ENCODE data around the gene GRM3.

DNA sequence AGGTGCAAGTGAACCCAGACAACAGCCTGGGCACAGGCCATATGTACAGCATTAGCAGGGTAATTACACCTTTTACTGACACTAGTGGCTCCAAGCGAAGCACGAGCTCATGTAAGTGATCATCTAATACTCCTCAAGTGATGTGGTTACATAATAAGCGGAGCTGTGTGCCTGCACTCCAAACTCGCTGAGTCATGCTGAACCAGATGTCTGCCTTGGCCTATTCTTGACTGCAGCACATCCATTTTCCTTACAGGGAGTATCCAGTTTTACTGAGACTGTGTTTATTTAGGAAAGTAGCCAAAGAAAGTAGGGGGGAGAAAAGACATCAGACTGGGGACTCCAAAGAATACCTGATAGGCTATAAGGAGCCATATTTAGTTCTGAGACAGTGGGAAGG lies 90.1 kb downstream of the GRM3 start:
- TF ChIP-seq, protein P1, sequence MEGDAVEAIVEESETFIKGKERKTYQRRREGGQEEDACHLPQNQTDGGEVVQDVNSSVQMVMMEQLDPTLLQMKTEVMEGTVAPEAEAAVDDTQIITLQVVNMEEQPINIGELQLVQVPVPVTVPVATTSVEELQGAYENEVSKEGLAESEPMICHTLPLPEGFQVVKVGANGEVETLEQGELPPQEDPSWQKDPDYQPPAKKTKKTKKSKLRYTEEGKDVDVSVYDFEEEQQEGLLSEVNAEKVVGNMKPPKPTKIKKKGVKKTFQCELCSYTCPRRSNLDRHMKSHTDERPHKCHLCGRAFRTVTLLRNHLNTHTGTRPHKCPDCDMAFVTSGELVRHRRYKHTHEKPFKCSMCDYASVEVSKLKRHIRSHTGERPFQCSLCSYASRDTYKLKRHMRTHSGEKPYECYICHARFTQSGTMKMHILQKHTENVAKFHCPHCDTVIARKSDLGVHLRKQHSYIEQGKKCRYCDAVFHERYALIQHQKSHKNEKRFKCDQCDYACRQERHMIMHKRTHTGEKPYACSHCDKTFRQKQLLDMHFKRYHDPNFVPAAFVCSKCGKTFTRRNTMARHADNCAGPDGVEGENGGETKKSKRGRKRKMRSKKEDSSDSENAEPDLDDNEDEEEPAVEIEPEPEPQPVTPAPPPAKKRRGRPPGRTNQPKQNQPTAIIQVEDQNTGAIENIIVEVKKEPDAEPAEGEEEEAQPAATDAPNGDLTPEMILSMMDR (IDR thresholded peaks at IDR 0.05), result no peak
- TF ChIP-seq POLR2AphosphoS5 (IDR thresholded peaks at IDR 0.05), result no peak
